ENCODE measurements around the gene MIS12. TPM values are rescaled to one million over a fixed set of nuclear protein-coding genes. Genes with fewer than 3 reads are reported as not detected.
A peak's percentile ranks its signal among the peaks of the same experiment; 100 is the strongest.

MIS12 gene
- total and polyA plus RNA-seq, 4 donors, result 7.3 to 16.1 (median 12.9) TPM

DNA sequence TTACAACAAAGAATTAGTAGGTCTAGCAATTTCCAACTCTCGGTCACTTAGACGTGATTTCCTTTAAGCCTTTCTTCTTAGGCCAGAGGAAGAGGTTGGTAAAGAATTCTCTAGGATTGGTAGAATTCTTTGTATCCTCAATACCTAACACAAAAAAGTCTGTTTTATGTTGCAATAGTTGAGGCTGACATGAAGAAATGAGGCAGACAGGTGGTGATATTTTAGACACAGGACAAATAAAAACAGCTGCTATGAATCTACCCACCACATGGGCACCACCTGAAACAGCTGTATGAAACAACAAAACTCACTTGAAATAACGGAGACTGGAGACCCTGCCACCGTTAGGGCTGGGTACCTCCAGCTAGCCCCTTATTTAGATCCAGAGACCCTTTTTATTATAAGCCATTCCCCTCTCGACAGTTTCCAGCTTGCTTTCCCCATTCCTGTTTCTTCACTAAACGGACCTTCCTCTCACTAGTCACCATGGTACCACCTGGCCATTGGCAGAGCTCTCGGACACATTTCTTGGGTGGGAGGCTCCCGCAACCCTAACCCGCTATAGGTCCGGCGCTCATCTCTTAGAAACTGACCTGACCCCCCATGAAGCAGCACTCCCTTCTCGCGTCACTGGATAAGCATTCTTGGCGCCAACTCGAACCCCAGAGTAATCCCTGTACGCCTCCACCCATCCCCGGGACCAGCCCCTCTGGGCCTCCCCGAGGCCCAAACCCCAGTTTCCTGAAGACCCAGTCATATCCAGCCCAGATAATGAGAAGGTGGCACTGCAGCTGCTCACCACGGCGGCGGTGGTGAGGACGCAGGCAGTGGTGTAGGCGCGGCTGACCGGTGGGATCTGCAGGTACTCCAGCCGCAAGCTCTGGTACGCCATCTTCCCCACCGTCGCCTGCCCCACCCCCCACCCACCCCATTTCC is 828 bp upstream of the MIS12 start, which contains the start of gene DERL2:
Gene DERL2, minus strand, starts transcription at position 909 of the 936 bp plus-strand sequence. Its CDS starts 17 bp downstream, at position 892.
- peak within 1 kb of the TSS; percentile 71 to 99 for H3K27ac ChIP-seq (ENCODE audit: low read depth in 1 of 2, low read length in 2 of 2)
- ATAC-seq (ENCODE audit: low FRiP score) (peak; percentile 23), DNase-seq (no peak)
- no peaks in the 10 kb centered on the region for H3K27me3 ChIP-seq (ENCODE audit: control insufficient read depth in 1 of 2, insufficient read depth in 2 of 2, low read length in 1 of 2)
- no peaks in the 10 kb centered on the region for H3K9me3 ChIP-seq (ENCODE audit: control insufficient read depth, low read length)
- peak within 1 kb of the TSS; percentile 62 to 86 for H3K4me3 ChIP-seq (ENCODE audit: low read length in 2 of 2)
- WGBS, 2 donors, result 5% methylated on average over 28 to 29 of the region's 29 CpGs
- no peaks in the 10 kb centered on the region for H3K4me1 ChIP-seq (ENCODE audit: control insufficient read depth in 1 of 2, insufficient read depth in 2 of 2, low read length in 2 of 2)
- H3K36me3 ChIP-seq (ENCODE audit: control insufficient read depth in 1 of 2, insufficient read depth in 2 of 2, low read length in 1 of 2), result peaks cover 0 to 4% of the 10 kb centered on the region in 2 donors
- intact Hi-C loops (cut with DNase I), result loop anchor here (2.0 to 5.0 kb wide), 3 partner anchors 17 to 97 kb away; partner anchors contain the start of genes DHX33 (in 2 of the 2) and NLRP1 (in 1 of the 2)

DNA sequence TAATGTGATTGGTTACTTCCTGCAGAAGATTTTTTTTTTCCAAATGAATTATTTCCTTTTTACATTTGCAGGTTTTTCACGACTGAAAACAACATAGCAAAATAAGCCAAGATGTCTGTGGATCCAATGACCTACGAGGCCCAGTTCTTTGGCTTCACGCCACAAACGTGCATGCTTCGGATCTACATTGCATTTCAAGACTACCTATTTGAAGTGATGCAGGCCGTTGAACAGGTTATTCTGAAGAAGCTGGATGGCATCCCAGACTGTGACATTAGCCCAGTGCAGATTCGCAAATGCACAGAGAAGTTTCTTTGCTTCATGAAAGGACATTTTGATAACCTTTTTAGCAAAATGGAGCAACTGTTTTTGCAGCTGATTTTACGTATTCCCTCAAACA is 2.4 kb downstream of the MIS12 start:
- Histone ChIP-seq H3K4me1 (ENCODE audit: control insufficient read depth in 1 of 2, insufficient read depth in 2 of 2, low read length in 2 of 2) (no peaks in the 10 kb centered on the region), H3K27me3 (ENCODE audit: control insufficient read depth in 1 of 2, insufficient read depth in 2 of 2, low read length in 1 of 2) (no peaks in the 10 kb centered on the region), H3K9me3 (ENCODE audit: control insufficient read depth, low read length) (no peaks in the 10 kb centered on the region), H3K4me3 (ENCODE audit: low read length in 2 of 2) (no peak overlapping the region), H3K36me3 (ENCODE audit: control insufficient read depth in 1 of 2, insufficient read depth in 2 of 2, low read length in 1 of 2) (peaks cover 0 to 4% of the 10 kb centered on the region in 2 donors), H3K27ac (ENCODE audit: low read depth in 1 of 2, low read length in 2 of 2) (no peak overlapping the region)
- ATAC-seq (ENCODE audit: low FRiP score) (no peak), DNase-seq (no peak)
- intact Hi-C loops (cut with DNase I), result loop anchor here in 1 of 2 donors (5.0 kb wide), 1 partner anchor 94 kb away; the partner anchor contains the start of gene NLRP1
- WGBS, 2 donors, result 85% methylated on average over 8 of the region's 8 CpGs

DNA sequence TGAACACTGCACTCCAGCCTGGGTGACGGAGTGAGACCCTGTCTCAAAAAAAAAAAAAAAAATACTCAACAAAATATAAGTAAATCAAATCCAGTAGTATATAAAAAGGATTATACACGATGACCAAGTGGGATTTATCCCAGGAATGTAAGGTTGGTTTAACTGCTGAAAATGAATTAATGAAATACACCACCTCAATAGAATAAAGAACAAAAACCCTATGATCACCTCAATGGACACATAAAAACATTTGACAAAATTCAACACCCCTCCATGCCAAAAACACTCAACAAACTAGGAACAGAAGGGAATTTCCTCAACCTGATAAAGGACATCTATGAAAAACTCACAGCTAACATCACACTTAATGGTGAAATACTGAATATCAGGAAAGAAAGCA is 6.6 kb downstream of the MIS12 start:
- H3K27ac ChIP-seq (ENCODE audit: low read depth in 1 of 2, low read length in 2 of 2), result no peak overlapping the region
- peaks cover 0 to 4% of the 10 kb centered on the region in 2 donors for H3K36me3 ChIP-seq (ENCODE audit: control insufficient read depth in 1 of 2, insufficient read depth in 2 of 2, low read length in 1 of 2)
- no peak for ATAC-seq (ENCODE audit: low FRiP score)
- WGBS, 2 donors, result 90 to 95% methylated on average over 2 of the region's 2 CpGs
- H3K27me3 ChIP-seq (ENCODE audit: control insufficient read depth in 1 of 2, insufficient read depth in 2 of 2, low read length in 1 of 2), result no peaks in the 10 kb centered on the region
- intact Hi-C loops (cut with DNase I), result no loop called here
- H3K9me3 ChIP-seq (ENCODE audit: control insufficient read depth, low read length), result no peaks in the 10 kb centered on the region
- no peaks in the 10 kb centered on the region for H3K4me1 ChIP-seq (ENCODE audit: control insufficient read depth in 1 of 2, insufficient read depth in 2 of 2, low read length in 2 of 2)
- no peak for DNase-seq
- H3K4me3 ChIP-seq (ENCODE audit: low read length in 2 of 2), result no peak overlapping the region

DNA sequence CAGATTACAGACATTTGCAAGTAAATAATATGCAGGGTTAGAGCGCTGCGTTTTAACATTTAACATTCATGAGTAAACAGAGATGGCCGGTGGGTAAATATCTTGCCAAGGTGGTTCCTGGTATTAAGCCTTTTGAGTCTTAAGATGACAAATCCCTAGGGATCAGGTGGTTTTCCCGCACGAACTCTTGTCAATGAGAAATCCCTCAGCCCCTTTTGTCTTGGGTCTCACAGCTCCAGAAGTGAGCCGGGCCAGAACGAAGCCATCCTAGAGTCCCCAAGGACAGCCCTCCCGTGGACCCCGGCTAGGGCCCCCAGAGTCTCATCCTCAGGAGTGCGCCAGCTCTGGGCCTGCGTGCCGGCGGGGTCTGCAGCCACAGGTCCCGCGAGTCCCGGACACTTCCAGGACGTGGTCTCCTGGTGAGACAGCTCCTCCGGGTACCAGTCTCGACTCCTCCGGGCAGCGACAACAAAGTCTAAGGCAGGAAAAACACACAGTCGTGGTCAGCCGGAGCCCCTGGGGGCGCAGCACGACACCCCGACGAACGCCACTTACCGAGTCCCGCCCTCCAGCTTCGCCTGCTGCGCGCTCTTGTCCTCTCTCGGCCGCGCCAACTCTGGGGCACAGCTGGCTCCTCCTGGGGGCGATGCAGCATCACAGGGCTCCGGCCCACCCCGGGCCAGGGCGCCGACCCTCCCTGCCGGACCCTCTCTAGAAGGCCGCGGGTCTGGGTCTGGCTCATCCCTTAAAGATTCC is 13.3 kb downstream of the MIS12 start:
- intact Hi-C loops (cut with DNase I), result no loop called here
- H3K27me3 ChIP-seq (ENCODE audit: control insufficient read depth in 1 of 2, insufficient read depth in 2 of 2, low read length in 1 of 2), result no peaks in the 10 kb centered on the region
- no peaks in the 10 kb centered on the region for H3K9me3 ChIP-seq (ENCODE audit: control insufficient read depth, low read length)
- H3K36me3 ChIP-seq (ENCODE audit: control insufficient read depth in 1 of 2, insufficient read depth in 2 of 2, low read length in 1 of 2), result no peaks in the 10 kb centered on the region
- no peaks in the 10 kb centered on the region for H3K4me1 ChIP-seq (ENCODE audit: control insufficient read depth in 1 of 2, insufficient read depth in 2 of 2, low read length in 2 of 2)
- peak overlapping the region in 1 of 2 donors; percentile 80 for H3K4me3 ChIP-seq (ENCODE audit: low read length in 2 of 2)
- peak; percentile 28 for ATAC-seq (ENCODE audit: low FRiP score)
- DNase-seq, result no peak
- WGBS, 2 donors, result 13 to 17% methylated on average over 44 of the region's 44 CpGs
- H3K27ac ChIP-seq (ENCODE audit: low read depth in 1 of 2, low read length in 2 of 2), result no peak overlapping the region

DNA sequence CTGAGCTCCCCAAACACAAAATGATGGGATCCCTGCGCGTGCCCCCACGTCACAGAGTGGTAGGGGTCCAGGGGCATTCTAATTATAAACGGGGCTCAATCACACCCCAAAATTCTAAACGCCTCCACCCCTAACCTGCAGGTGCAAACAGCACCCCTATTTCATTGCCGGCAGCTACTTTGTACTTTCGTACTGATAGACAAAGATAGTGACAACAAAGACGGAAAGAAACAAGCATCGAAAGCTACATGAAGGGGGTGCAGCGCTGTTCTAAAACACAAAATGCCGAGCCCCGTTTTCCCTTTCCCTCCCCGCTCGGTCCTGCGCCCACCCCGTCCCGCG is 13.9 kb downstream of the MIS12 start:
- ATAC-seq (ENCODE audit: low FRiP score), result no peak

DNA sequence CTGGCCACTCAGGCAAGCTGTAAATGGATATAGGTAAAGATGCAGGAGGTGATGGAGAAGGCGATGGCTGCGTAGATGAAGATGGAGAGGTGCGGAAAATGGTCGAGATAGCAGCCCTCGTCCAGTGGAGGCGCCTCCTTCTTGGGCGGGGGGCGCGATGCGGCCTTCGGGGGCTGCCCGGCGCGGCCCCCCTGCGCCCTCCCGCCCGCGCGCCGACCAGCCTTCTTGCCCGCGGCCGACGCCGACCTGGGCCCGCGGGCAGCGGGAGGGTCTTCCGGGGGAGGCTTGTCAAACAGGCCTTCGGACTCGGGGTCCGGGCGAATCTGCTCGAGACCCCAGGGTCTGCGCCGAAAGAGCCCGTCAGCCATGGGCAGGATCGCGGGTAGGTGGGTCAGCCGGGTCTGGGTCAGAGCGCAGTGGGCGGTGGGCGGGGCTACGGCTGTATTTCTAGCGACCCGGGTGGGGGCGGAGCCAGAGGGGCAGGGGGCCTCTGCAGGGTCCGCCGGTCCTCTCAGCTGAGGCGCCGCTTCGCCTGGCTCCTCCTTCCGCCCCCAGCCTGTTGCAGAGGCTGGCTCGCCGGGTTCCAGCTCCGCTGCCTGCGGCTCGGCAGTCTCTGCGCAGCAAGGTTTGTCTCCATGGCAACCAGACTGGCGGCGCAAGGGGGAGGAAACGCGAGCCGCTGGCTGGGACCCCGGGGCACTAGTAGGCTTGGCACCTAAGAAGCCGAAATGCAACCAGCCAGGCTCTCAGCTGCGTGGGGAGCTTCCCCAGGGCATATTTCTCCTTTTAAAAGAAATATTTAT is 14.4 kb downstream of the MIS12 start:
- no peaks in the 10 kb centered on the region for H3K9me3 ChIP-seq (ENCODE audit: control insufficient read depth, low read length)
- peak overlapping the region; percentile 73 to 80 for H3K4me3 ChIP-seq (ENCODE audit: low read length in 2 of 2)
- ATAC-seq (ENCODE audit: low FRiP score) (peak; percentile 91), DNase-seq (peak; percentile 89 to 92)
- H3K27me3 ChIP-seq (ENCODE audit: control insufficient read depth in 1 of 2, insufficient read depth in 2 of 2, low read length in 1 of 2), result no peaks in the 10 kb centered on the region
- no peak overlapping the region for H3K27ac ChIP-seq (ENCODE audit: low read depth in 1 of 2, low read length in 2 of 2)
- WGBS, 2 donors, result 1% methylated on average over 56 to 67 of the region's 67 CpGs
- no peaks in the 10 kb centered on the region for H3K36me3 ChIP-seq (ENCODE audit: control insufficient read depth in 1 of 2, insufficient read depth in 2 of 2, low read length in 1 of 2)
- intact Hi-C loops (cut with DNase I), result no loop called here
- no peaks in the 10 kb centered on the region for H3K4me1 ChIP-seq (ENCODE audit: control insufficient read depth in 1 of 2, insufficient read depth in 2 of 2, low read length in 2 of 2)

More for the DNA sequence above, 13.9 kb downstream of the MIS12 start:
- no peaks in the 10 kb centered on the region for H3K27me3 ChIP-seq (ENCODE audit: control insufficient read depth in 1 of 2, insufficient read depth in 2 of 2, low read length in 1 of 2)
- H3K9me3 ChIP-seq (ENCODE audit: control insufficient read depth, low read length), result no peaks in the 10 kb centered on the region
- no peak for DNase-seq
- H3K27ac ChIP-seq (ENCODE audit: low read depth in 1 of 2, low read length in 2 of 2), result no peak overlapping the region
- H3K4me3 ChIP-seq (ENCODE audit: low read length in 2 of 2), result peak overlapping the region in 1 of 2 donors; percentile 80
- H3K4me1 ChIP-seq (ENCODE audit: control insufficient read depth in 1 of 2, insufficient read depth in 2 of 2, low read length in 2 of 2), result no peaks in the 10 kb centered on the region
- 1 to 2% methylated on average over 18 of the region's 18 CpGs for WGBS, 2 donors
- H3K36me3 ChIP-seq (ENCODE audit: control insufficient read depth in 1 of 2, insufficient read depth in 2 of 2, low read length in 1 of 2), result no peaks in the 10 kb centered on the region
- intact Hi-C loops (cut with DNase I), result no loop called here

DNA sequence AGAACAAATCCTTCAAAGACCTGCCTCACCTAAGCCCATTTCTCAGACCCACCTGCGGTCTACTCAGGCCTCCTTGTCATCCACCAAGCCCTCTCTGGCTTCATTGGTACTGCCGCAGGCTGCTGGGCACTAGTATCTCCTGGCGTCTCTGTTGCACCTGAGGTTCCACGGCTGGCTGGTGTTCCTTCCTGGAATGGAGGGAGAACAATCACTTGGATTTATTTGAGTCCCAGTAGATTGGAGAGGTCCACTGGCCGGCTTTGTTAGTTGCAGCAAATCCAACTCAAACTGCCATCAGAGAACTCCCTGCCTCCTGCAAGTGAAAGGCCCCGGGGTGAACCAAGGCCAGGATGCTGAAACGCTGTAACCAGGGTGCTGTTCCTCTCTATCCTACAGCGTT is 15.3 kb downstream of the MIS12 start:
- Histone ChIP-seq H3K27ac (ENCODE audit: low read depth in 1 of 2, low read length in 2 of 2) (no peak overlapping the region), H3K4me3 (ENCODE audit: low read length in 2 of 2) (no peak overlapping the region), H3K27me3 (ENCODE audit: control insufficient read depth in 1 of 2, insufficient read depth in 2 of 2, low read length in 1 of 2) (no peaks in the 10 kb centered on the region), H3K4me1 (ENCODE audit: control insufficient read depth in 1 of 2, insufficient read depth in 2 of 2, low read length in 2 of 2) (no peaks in the 10 kb centered on the region), H3K36me3 (ENCODE audit: control insufficient read depth in 1 of 2, insufficient read depth in 2 of 2, low read length in 1 of 2) (no peaks in the 10 kb centered on the region), H3K9me3 (ENCODE audit: control insufficient read depth, low read length) (no peaks in the 10 kb centered on the region)
- WGBS, 2 donors, result 64 to 81% methylated on average over 8 of the region's 8 CpGs
- no peak for DNase-seq
- intact Hi-C loops (cut with DNase I), result no loop called here
- no peak for ATAC-seq (ENCODE audit: low FRiP score)

DNA sequence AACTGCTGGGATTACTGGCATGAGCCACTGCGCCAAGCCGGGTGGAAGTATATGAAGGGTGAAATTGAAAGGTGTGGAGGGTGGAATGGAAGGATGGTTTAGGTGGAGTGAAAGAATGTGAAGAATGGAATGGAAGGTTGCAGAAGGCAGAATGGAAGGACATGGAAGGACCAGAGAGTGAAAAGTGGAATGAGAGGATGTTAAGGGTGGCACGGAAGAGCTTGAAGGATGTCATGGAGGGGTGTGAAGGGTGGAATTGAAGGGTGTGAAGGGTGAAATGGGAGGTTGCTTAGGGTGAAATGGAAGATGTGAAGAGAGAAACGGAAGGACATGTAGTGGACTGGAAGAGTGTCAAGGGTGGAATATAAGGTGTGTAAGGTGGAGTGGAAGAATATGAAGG is 16.2 kb downstream of the MIS12 start:
- intact Hi-C loops (cut with DNase I), result no loop called here
- no peaks in the 10 kb centered on the region for H3K9me3 ChIP-seq (ENCODE audit: control insufficient read depth, low read length)
- H3K27me3 ChIP-seq (ENCODE audit: control insufficient read depth in 1 of 2, insufficient read depth in 2 of 2, low read length in 1 of 2), result no peaks in the 10 kb centered on the region
- no peaks in the 10 kb centered on the region for H3K4me1 ChIP-seq (ENCODE audit: control insufficient read depth in 1 of 2, insufficient read depth in 2 of 2, low read length in 2 of 2)
- ATAC-seq (ENCODE audit: low FRiP score) (no peak), DNase-seq (no peak)
- WGBS, 2 donors, result 96% methylated on average over 4 of the region's 4 CpGs
- H3K27ac ChIP-seq (ENCODE audit: low read depth in 1 of 2, low read length in 2 of 2), result no peak overlapping the region
- no peaks in the 10 kb centered on the region for H3K36me3 ChIP-seq (ENCODE audit: control insufficient read depth in 1 of 2, insufficient read depth in 2 of 2, low read length in 1 of 2)
- H3K4me3 ChIP-seq (ENCODE audit: low read length in 2 of 2), result no peak overlapping the region

All from aorta (tissue), 5 donors.